HepG2 (cell line): Measurements from ENCODE around the gene PTH2. TPM values are rescaled to one million over a fixed set of nuclear protein-coding genes. Genes with fewer than 3 reads are reported as not detected.

Experiments used
- ATAC-seq: fragments of 200-7000 bp; cut with Tn5 transposase; 3 replicates; pipeline ENCODE4 v1.9.1; 2020; ENCODE audit warnings: mild to moderate bottlenecking, moderate library complexity
- BruUV-seq: library from RNA; stranded (reverse); fragments of 400-500 nt; replicated peaks from 2 replicates; lab custom pipeline; 2021; lab: Mats Ljungman, UMichigan
- CTCF ChIA-PET: fragments of 300-600 bp; formaldehyde crosslinking; extraction: SDS; loops from one replicate; lab custom pipeline; 2021; ENCODE audit warnings: low total read pairs, inconsistent platforms, low intra/inter-chr PET ratio; lab: Yijun Ruan, JAX
- POLR2A ChIA-PET: fragments of 350-600 bp; sonication (Branson Sonifier 250); formaldehyde crosslinking; loops from one replicate; lab custom pipeline; 2020; ENCODE audit warnings: antibody characterized with exemption, inconsistent platforms; lab: Yijun Ruan, JAX
- DNase-seq: peaks from one replicate; pipeline ENCODE4 v3.0.0-alpha.2; 2015; ENCODE audit warnings: low spot score
- FAIRE-seq: peaks from 3 replicates; lab custom pipeline; 2011; peaks lifted over from hg19 to GRCh38; lab: Jason Lieb, UNC
- H2AFZ ChIP-seq: one replicate; pipeline ENCODE4 v1.6.1; 2011; ENCODE audit warnings: low read length, inconsistent platforms
- H3K27ac ChIP-seq: fragments of 300-600 bp; 3 replicates; pipeline ENCODE4 v1.8.0; 2011; ENCODE audit warnings: mixed run types, mild to moderate bottlenecking, mixed read lengths, low read length, inconsistent platforms; ENCODE audit not compliant: insufficient read depth; ENCODE audit errors: extremely low read length
- H3K27me3 ChIP-seq, 2 experiments: fragments of 200-600 bp in 1 of 2; 2 replicates in 1 of 2; 3 replicates in 1 of 2; pipeline versions ENCODE4 v1.6.0 to v1.8.0; 2011; ENCODE audit warnings: low read length in 2 of 2, mild to moderate bottlenecking in 2 of 2, moderate library complexity in 2 of 2, inconsistent platforms in 1 of 2; ENCODE audit not compliant: insufficient read depth in 2 of 2, control insufficient read depth in 1 of 2
- H3K36me3 ChIP-seq, 2 experiments: fragments of 200-600 bp in 1 of 2; replicated peaks in 1 of 2; 2 replicates in 1 of 2; 3 replicates in 1 of 2; pipeline versions ENCODE4 v1.5.1 to v1.8.0; 2011; ENCODE audit warnings: low read length in 2 of 2, inconsistent platforms in 1 of 2; ENCODE audit not compliant: insufficient read depth in 2 of 2, control insufficient read depth in 1 of 2
- H3K4me1 ChIP-seq: 2 replicates; pipeline ENCODE4 v1.5.1; 2012; ENCODE audit warnings: low read length, inconsistent platforms; ENCODE audit not compliant: insufficient read depth
- H3K4me2 ChIP-seq: 2 replicates; pipeline ENCODE4 v1.6.0; 2011; ENCODE audit warnings: low read depth, low read length, inconsistent platforms
- H3K4me3 ChIP-seq, 3 experiments: fragments of 200-600 bp in 1 of 3; sonication (generic), shearing (Covaris generic) in 1 of 3; replicated peaks in 1 of 3; 2 replicates each; pipeline ENCODE4 v1.5.1; 2011 to 2016; ENCODE audit warnings: low read length in 3 of 3, inconsistent platforms in 2 of 3, low read depth in 2 of 3, mild to moderate bottlenecking in 2 of 3, control low read depth in 1 of 3, mixed read lengths in 1 of 3; ENCODE audit not compliant: insufficient read depth in 1 of 3
- H3K79me2 ChIP-seq: one replicate; pipeline ENCODE4 v1.6.1; 2011; ENCODE audit warnings: low read length, inconsistent platforms; ENCODE audit not compliant: insufficient read depth
- H3K9ac ChIP-seq: 2 replicates; pipeline ENCODE4 v1.6.0; 2011; ENCODE audit warnings: mild to moderate bottlenecking, low read depth, low read length, inconsistent platforms; ENCODE audit not compliant: insufficient read depth
- H3K9me3 ChIP-seq: 2 replicates; pipeline ENCODE4 v1.5.1; 2012; ENCODE audit warnings: mild to moderate bottlenecking, low read length
- H4K20me1 ChIP-seq: 2 replicates; pipeline ENCODE4 v1.6.0; 2011; ENCODE audit warnings: inconsistent platforms, mild to moderate bottlenecking, low read length, moderate library complexity; ENCODE audit not compliant: insufficient read depth
- BRCA1 ChIP-seq: sonication (generic); formaldehyde crosslinking; IDR thresholded peaks from 2 replicates; pipeline ENCODE4 v1.4.0; 2020; ENCODE audit warnings: missing genetic modification reagents
- CAMTA2 ChIP-seq: sonication (generic); formaldehyde crosslinking; IDR thresholded peaks from 2 replicates; pipeline ENCODE4 v1.4.0; 2020; ENCODE audit warnings: mild to moderate bottlenecking, missing genetic modification reagents, borderline replicate concordance
- GABPA ChIP-seq, 2 experiments: IDR thresholded peaks; 2 replicates each; pipeline ENCODE4 v1.6.1; 2011 to 2016; ENCODE audit warnings: low read depth in 2 of 2, low read length in 1 of 2, missing biosample characterization in 1 of 2, missing genetic modification characterization in 1 of 2
- NBN ChIP-seq: fragments of 450-650 bp; conservative IDR thresholded peaks from 2 replicates; pipeline ENCODE4 v1.6.1; 2017
- PHF5A ChIP-seq: IDR thresholded peaks from one replicate; pipeline ENCODE4 v1.6.1; 2018; ENCODE audit warnings: low read depth, missing genetic modification reagents; ENCODE audit not compliant: unreplicated experiment
- RAD51 ChIP-seq: fragments of 450-650 bp; IDR thresholded peaks from 2 replicates; pipeline ENCODE4 v1.6.1; 2016; ENCODE audit warnings: borderline replicate concordance
- SRY ChIP-seq: sonication (generic); formaldehyde crosslinking; IDR thresholded peaks from 2 replicates; pipeline ENCODE4 v1.8.0; 2022; ENCODE audit warnings: mild to moderate bottlenecking, missing genetic modification reagents
- YEATS4 ChIP-seq: sonication (generic); formaldehyde crosslinking; IDR thresholded peaks from 2 replicates; pipeline ENCODE4 v1.4.0; 2020; ENCODE audit warnings: missing genetic modification reagents, borderline replicate concordance
- ZIK1 ChIP-seq: sonication (generic); formaldehyde crosslinking; IDR thresholded peaks from 2 replicates; pipeline ENCODE4 v1.5.0; 2020; ENCODE audit warnings: mild to moderate bottlenecking, low read depth, missing genetic modification reagents, borderline replicate concordance
- ZNF451 ChIP-seq: sonication (generic); formaldehyde crosslinking; IDR thresholded peaks from 2 replicates; pipeline ENCODE4 v1.5.0; 2020; ENCODE audit warnings: mild to moderate bottlenecking, missing genetic modification reagents
- ZNF547 ChIP-seq: sonication (generic); formaldehyde crosslinking; IDR thresholded peaks from 2 replicates; pipeline ENCODE4 v1.5.1; 2020; ENCODE audit warnings: mild to moderate bottlenecking, missing genetic modification reagents
- ZNF556 ChIP-seq: sonication (generic); formaldehyde crosslinking; IDR thresholded peaks from 2 replicates; pipeline ENCODE4 v1.4.0; 2020; ENCODE audit warnings: mild to moderate bottlenecking, missing genetic modification reagents, borderline replicate concordance
- ZNF816 ChIP-seq: sonication (generic); formaldehyde crosslinking; IDR thresholded peaks from 2 replicates; pipeline ENCODE4 v1.8.0; 2022; ENCODE audit warnings: missing genetic modification reagents, mild to moderate bottlenecking, borderline replicate concordance
- WGBS: methylation state at CpG from one replicate; pipeline ENCODE4 v1.1.6; 2017; ENCODE audit warnings: low lambda C conversion rate; 5-methylcytosine and 5-hydroxymethylcytosine counted together
- in situ Hi-C: cut with HindIII; loops from 2 replicates; pipeline ENCODE4 v1.10.0; 2017; ENCODE audit warnings: low pct_unique_long_range_greater_than_20kb; ENCODE audit not compliant: extremely low pct_ligation_motif_present
- intact Hi-C: fragments of 100-400 bp; cut with micrococcal nuclease; formaldehyde crosslinking; loops from one replicate; pipeline ENCODE4 v1.10.0; 2022; ENCODE audit not compliant: unreplicated experiment
- polyA plus RNA-seq, 8 experiments: library from polyadenylated mRNA; depleted of rRNA in 3 of 8; stranded (reverse) in 7 of 8; unstranded in 1 of 8; fragments of >200 nt; fragmentation: Illumina TruSeq in 4 of 8; extraction: Trizol in 4 of 8; gene quantifications; 2 replicates each; pipeline versions ENCODE4 v1.2.1 to v1.2.3, GENCODE V29; 2011 to 2016; ENCODE audit warnings: low read depth in 4 of 8, missing spikeins in 1 of 8, mixed read lengths in 1 of 8; ENCODE audit not compliant: insufficient read depth in 1 of 8
- total RNA-seq, 5 experiments: library from RNA; depleted of rRNA; stranded (reverse); fragments of >200 nt; fragmentation: Illumina TruSeq; extraction: Trizol; gene quantifications; 2 replicates each; pipeline ENCODE4 v1.2.3, GENCODE V29; 2016; ENCODE audit warnings: low read depth in 1 of 5
- TF ChIP-seq, protein P1 (sequence below): sonication (generic); formaldehyde crosslinking; IDR thresholded peaks from 2 replicates; pipeline ENCODE4 v1.5.0; 2020; ENCODE audit warnings: missing genetic modification reagents, mild to moderate bottlenecking, borderline replicate concordance
- TF ChIP-seq, protein P2 (sequence below): sonication (generic); formaldehyde crosslinking; IDR thresholded peaks from 2 replicates; pipeline ENCODE4 v1.8.1; 2023; ENCODE audit warnings: mild to moderate bottlenecking, moderate library complexity, missing genetic modification reagents
- TF ChIP-seq, protein P3 (sequence below): IDR thresholded peaks from 2 replicates; pipeline ENCODE4 v1.6.1; 2012; ENCODE audit warnings: low read depth, low read length, improper control_type of control experiment
- TF ChIP-seq, protein P4 (sequence below): sonication (generic); formaldehyde crosslinking; IDR thresholded peaks from 2 replicates; pipeline ENCODE4 v1.5.0; 2020; ENCODE audit warnings: mild to moderate bottlenecking, missing genetic modification reagents

The PTH2 gene
- total and polyA plus RNA-seq, 2 of the 13 experiments (the other 11 are each of a cell fraction or from before 2014, with no cell fraction given): not detected

DNA sequence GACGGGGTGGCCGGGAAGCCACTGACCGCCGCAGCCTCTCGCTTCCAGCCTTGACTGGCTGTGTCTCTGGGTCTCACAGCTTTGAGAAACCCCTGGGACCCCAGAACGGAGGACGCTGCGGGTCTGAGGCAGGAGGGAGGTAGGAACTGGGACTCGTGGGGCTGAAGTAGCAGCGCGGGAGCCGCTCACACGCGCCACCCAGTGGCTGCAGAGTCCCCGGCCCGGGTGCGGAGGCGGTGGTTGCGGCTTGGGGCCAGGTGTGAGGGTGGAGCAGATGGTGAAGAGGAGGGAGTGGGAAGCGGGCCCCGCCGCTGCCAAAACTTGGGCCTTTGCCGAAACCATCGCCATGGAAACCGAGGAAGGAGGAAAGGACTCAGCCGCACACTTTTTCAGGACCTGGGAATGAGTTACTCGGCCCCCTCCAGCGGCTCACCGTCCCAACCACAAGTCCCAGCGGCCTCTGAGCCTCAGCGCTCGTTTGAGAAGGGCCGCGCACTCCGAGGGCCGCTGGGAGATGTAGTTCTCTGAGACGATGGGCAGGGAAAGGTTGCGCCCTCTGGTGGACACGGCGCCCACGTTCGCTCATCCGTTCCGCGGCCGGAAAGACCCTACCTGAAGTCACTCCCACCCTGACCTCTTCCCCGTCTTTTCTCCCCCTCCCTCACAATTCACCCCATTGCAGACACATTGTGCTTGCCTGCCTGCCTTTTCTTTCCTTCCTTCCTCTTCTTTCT, 20.3 kb upstream of the PTH2 start:
- ATAC-seq (peak; percentile 86), DNase-seq (peak; percentile 88), FAIRE-seq (peak; percentile 76)
- ChIA-PET POLR2A (interaction anchor here (0.6 to 2.1 kb wide), 5 partner anchors 8 to 142 kb away, joined by 3 to 21 read pairs (median 3); partner anchors contain the start of genes ALDH16A1 and PIH1D1), CTCF (interaction anchor here (1.4 to 2.3 kb wide), 3 partner anchors 33 to 177 kb away, joined by 3 to 45 read pairs (median 5); no protein-coding TSS in a partner anchor)
- no TSS peak for BruUV-seq
- Histone ChIP-seq H4K20me1 (peaks cover 5% of the 10 kb centered on the region; the same call in 1 of the 2 replicates), H3K9me3 (no peaks in the 10 kb centered on the region), H3K4me2 (peak overlapping the region; percentile 90), H3K27ac (peak overlapping the region; percentile 72), H2AFZ (no peak overlapping the region), H3K9ac (peak overlapping the region; percentile 76), H3K27me3 (peaks cover 7 to 38% of the 10 kb centered on the region in 2 experiments; a peak in 4 of 5 replicates), H3K79me2 (no peaks in the 10 kb centered on the region), H3K4me1 (peaks cover 27% of the 10 kb centered on the region), H3K4me3 (peak overlapping the region; percentile 70 to 76 (median 74)), H3K36me3 (peaks cover 0 to 16% of the 10 kb centered on the region in 2 experiments; a peak in 3 of 5 replicates)
- intact Hi-C loops (loop anchor here (1.0 kb wide), 1 partner anchor 51 kb away; no protein-coding TSS in a partner anchor), in situ Hi-C loops (no loop called here)
- WGBS: under 1% methylated on average over 26 of the region's 47 CpGs
- 0 out of 2 replicates have a peak, but pooled peaks have one; percentile 64 for TF ChIP-seq ZNF556 (CRISPR knock-in tag)
- TF ChIP-seq GABPA (IDR thresholded peaks at IDR 0.05; ENCODE audit: low read depth, low read length): peak; percentile 61
- TF ChIP-seq GABPA (CRISPR knock-in tag; IDR thresholded peaks at IDR 0.05; ENCODE audit: low read depth): peak; percentile 83
- TF ChIP-seq, protein P1, sequence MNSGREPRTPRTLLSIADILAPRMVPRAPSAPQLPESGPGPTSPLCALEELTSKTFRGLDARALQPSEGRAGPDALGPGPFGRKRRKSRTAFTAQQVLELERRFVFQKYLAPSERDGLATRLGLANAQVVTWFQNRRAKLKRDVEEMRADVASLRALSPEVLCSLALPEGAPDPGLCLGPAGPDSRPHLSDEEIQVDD (CRISPR knock-in tag): no peak; the same call in 1 of the 2 replicates
- TF ChIP-seq RAD51: no peak
- no peak for TF ChIP-seq PHF5A (CRISPR knock-in tag)
- 0 out of 2 replicates have a peak, but pooled peaks have one; percentile 26 for TF ChIP-seq YEATS4
- peak; percentile 75; the same call in 1 of the 2 replicates for TF ChIP-seq ZNF547 (CRISPR knock-in tag)
- TF ChIP-seq ZIK1: no peak
- no peak for TF ChIP-seq BRCA1 (CRISPR knock-in tag)
- TF ChIP-seq, protein P2, sequence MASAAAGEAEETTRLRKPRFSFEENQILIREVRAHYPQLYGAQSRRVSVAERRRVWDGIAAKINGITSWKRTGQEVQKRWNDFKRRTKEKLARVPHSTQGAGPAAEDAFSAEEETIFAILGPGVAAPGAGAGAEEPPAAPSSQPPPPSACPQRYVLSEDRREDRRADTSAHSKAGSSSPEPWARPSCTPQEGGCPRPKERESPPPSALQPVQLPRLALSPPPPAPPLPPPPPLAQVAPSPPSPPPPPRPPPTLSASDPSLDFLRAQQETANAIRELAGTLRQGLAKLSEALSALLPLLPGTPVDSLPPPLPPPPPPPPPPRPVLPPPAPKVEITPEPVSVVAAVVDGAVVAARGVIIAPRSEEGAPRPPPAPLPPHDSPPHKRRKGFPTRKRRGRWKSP: no peak
- TF ChIP-seq, protein P3, sequence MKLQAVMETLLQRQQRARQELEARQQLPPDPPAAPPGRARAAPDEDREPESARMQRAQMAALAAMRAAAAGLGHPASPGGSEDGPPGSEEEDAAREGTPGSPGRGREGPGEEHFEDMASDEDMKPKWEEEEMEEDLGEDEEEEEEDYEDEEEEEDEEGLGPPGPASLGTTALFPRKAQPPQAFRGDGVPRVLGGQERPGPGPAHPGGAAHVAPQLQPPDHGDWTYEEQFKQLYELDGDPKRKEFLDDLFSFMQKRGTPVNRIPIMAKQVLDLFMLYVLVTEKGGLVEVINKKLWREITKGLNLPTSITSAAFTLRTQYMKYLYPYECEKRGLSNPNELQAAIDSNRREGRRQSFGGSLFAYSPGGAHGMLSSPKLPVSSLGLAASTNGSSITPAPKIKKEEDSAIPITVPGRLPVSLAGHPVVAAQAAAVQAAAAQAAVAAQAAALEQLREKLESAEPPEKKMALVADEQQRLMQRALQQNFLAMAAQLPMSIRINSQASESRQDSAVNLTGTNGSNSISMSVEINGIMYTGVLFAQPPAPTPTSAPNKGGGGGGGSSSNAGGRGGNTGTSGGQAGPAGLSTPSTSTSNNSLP: no peak
- TF ChIP-seq, protein P4, sequence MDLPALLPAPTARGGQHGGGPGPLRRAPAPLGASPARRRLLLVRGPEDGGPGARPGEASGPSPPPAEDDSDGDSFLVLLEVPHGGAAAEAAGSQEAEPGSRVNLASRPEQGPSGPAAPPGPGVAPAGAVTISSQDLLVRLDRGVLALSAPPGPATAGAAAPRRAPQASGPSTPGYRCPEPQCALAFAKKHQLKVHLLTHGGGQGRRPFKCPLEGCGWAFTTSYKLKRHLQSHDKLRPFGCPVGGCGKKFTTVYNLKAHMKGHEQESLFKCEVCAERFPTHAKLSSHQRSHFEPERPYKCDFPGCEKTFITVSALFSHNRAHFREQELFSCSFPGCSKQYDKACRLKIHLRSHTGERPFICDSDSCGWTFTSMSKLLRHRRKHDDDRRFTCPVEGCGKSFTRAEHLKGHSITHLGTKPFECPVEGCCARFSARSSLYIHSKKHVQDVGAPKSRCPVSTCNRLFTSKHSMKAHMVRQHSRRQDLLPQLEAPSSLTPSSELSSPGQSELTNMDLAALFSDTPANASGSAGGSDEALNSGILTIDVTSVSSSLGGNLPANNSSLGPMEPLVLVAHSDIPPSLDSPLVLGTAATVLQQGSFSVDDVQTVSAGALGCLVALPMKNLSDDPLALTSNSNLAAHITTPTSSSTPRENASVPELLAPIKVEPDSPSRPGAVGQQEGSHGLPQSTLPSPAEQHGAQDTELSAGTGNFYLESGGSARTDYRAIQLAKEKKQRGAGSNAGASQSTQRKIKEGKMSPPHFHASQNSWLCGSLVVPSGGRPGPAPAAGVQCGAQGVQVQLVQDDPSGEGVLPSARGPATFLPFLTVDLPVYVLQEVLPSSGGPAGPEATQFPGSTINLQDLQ (CRISPR knock-in tag): no peak
- no peak for TF ChIP-seq SRY (CRISPR knock-in tag)
- peak; percentile 60; the same call in 1 of the 2 replicates for TF ChIP-seq ZNF816 (CRISPR knock-in tag)
- TF ChIP-seq CAMTA2 (CRISPR knock-in tag): 0 out of 2 replicates have a peak, but pooled peaks have one; percentile 50
- no peak for TF ChIP-seq ZNF451 (CRISPR knock-in tag)
- no peak for TF ChIP-seq NBN
